HepG2 (cell line): ENCODE data around the gene CCDC82. TPM values are rescaled to one million over a fixed set of nuclear protein-coding genes. Genes with fewer than 3 reads are reported as not detected.

Experiments used
- DR1 ChIP-seq: sonication (generic); formaldehyde crosslinking; IDR thresholded peaks from 2 replicates; pipeline ENCODE4 v1.8.0; 2021; ENCODE audit warnings: mild to moderate bottlenecking, missing genetic modification reagents, inconsistent platforms
- ESRRA ChIP-seq: sonication (generic); formaldehyde crosslinking; IDR thresholded peaks from 2 replicates; pipeline ENCODE4 v1.5.1; 2020; ENCODE audit warnings: mild to moderate bottlenecking, low read depth, missing genetic modification reagents
- GLI4 ChIP-seq: sonication (generic); formaldehyde crosslinking; IDR thresholded peaks from 2 replicates; pipeline ENCODE4 v1.5.1; 2020; ENCODE audit warnings: missing genetic modification reagents, mild to moderate bottlenecking, moderate library complexity, borderline replicate concordance
- HIVEP1 ChIP-seq: sonication (generic); formaldehyde crosslinking; IDR thresholded peaks from 2 replicates; pipeline ENCODE4 v1.4.0; 2020; ENCODE audit warnings: mild to moderate bottlenecking, missing genetic modification reagents
- IKZF1 ChIP-seq: fragments of 450-650 bp; IDR thresholded peaks from 2 replicates; pipeline ENCODE4 v1.7.1; 2016
- KLF6 ChIP-seq: IDR thresholded peaks from 2 replicates; pipeline ENCODE4 v1.8.0; 2016; ENCODE audit warnings: missing biosample characterization, missing genetic modification reagents
- MED13 ChIP-seq: sonication (generic); formaldehyde crosslinking; IDR thresholded peaks from 2 replicates; pipeline ENCODE4 v1.5.0; 2020; ENCODE audit warnings: missing genetic modification reagents
- MYC ChIP-seq: sonication (generic); formaldehyde crosslinking; IDR thresholded peaks from 2 replicates; pipeline ENCODE4 v1.9.0; 2021; ENCODE audit warnings: missing genetic modification reagents, borderline replicate concordance
- MYNN ChIP-seq: sonication (generic); formaldehyde crosslinking; IDR thresholded peaks from 2 replicates; pipeline ENCODE4 v1.4.0; 2020; ENCODE audit warnings: mild to moderate bottlenecking, low read depth, missing genetic modification reagents
- NFRKB ChIP-seq: fragments of 450-650 bp; IDR thresholded peaks from 2 replicates; pipeline ENCODE4 v1.6.1; 2017
- NR2C2 ChIP-seq: sonication (generic); formaldehyde crosslinking; IDR thresholded peaks from 2 replicates; pipeline ENCODE4 v1.4.0; 2020; ENCODE audit warnings: missing genetic modification reagents, mild to moderate bottlenecking, moderate library complexity, borderline replicate concordance
- NRL ChIP-seq: sonication (generic); formaldehyde crosslinking; IDR thresholded peaks from 2 replicates; pipeline ENCODE4 v1.5.0; 2020; ENCODE audit warnings: missing genetic modification reagents, mild to moderate bottlenecking, moderate library complexity, borderline replicate concordance
- SALL2 ChIP-seq: sonication (generic); formaldehyde crosslinking; IDR thresholded peaks from 2 replicates; pipeline ENCODE4 v1.8.1; 2023; ENCODE audit warnings: mild to moderate bottlenecking, missing genetic modification reagents, inconsistent platforms
- SIX1 ChIP-seq: sonication (generic); formaldehyde crosslinking; IDR thresholded peaks from 2 replicates; pipeline ENCODE4 v1.4.0; 2020; ENCODE audit warnings: missing genetic modification reagents, borderline replicate concordance
- THYN1 ChIP-seq: sonication (generic); formaldehyde crosslinking; IDR thresholded peaks from 2 replicates; pipeline ENCODE4 v1.8.1; 2023; ENCODE audit warnings: low read depth, mild to moderate bottlenecking, moderate library complexity, missing genetic modification reagents, borderline replicate concordance
- XRCC5 ChIP-seq: fragments of 200-400 bp; formaldehyde crosslinking; optimal IDR thresholded peaks from 2 replicates; pipeline ENCODE3; 2017; ENCODE audit warnings: mild to moderate bottlenecking, low read length
- ZBTB21 ChIP-seq: sonication (generic); formaldehyde crosslinking; IDR thresholded peaks from 2 replicates; pipeline ENCODE4 v1.4.0; 2020; ENCODE audit warnings: missing genetic modification reagents
- ZFX ChIP-seq: sonication (generic); formaldehyde crosslinking; IDR thresholded peaks from 2 replicates; pipeline ENCODE4 v1.4.0; 2020; ENCODE audit warnings: mild to moderate bottlenecking, low read depth, missing genetic modification reagents, moderate library complexity
- ZNF230 ChIP-seq: sonication (generic); formaldehyde crosslinking; IDR thresholded peaks from 2 replicates; pipeline ENCODE4 v1.4.0; 2020; ENCODE audit warnings: mild to moderate bottlenecking, missing genetic modification reagents
- ZNF317 ChIP-seq: sonication (generic); formaldehyde crosslinking; IDR thresholded peaks from 2 replicates; pipeline ENCODE4 v1.5.0; 2020; ENCODE audit warnings: mild to moderate bottlenecking, missing genetic modification reagents
- ZNF468 ChIP-seq: sonication (generic); formaldehyde crosslinking; IDR thresholded peaks from 2 replicates; pipeline ENCODE4 v1.8.0; 2022; ENCODE audit warnings: mild to moderate bottlenecking, moderate library complexity, missing genetic modification reagents
- ZNF484 ChIP-seq: sonication (generic); formaldehyde crosslinking; IDR thresholded peaks from 2 replicates; pipeline ENCODE4 v1.5.1; 2020; ENCODE audit warnings: mild to moderate bottlenecking, low read depth, missing genetic modification reagents, borderline replicate concordance
- ZNF549 ChIP-seq: sonication (generic); formaldehyde crosslinking; IDR thresholded peaks from 2 replicates; pipeline ENCODE4 v1.5.0; 2020; ENCODE audit warnings: missing genetic modification reagents
- ZNF564 ChIP-seq: sonication (generic); formaldehyde crosslinking; IDR thresholded peaks from 2 replicates; pipeline ENCODE4 v1.8.1; 2023; ENCODE audit warnings: mild to moderate bottlenecking, missing genetic modification reagents
- ZNF567 ChIP-seq: sonication (generic); formaldehyde crosslinking; IDR thresholded peaks from 2 replicates; pipeline ENCODE4 v1.8.1; 2023; ENCODE audit warnings: mild to moderate bottlenecking, missing genetic modification reagents, borderline replicate concordance
- ZNF768 ChIP-seq: sonication (generic); formaldehyde crosslinking; IDR thresholded peaks from 2 replicates; pipeline ENCODE4 v1.4.0; 2020; ENCODE audit warnings: missing genetic modification reagents
- polyA plus RNA-seq, 8 experiments: library from polyadenylated mRNA; depleted of rRNA in 3 of 8; stranded (reverse) in 7 of 8; unstranded in 1 of 8; fragments of >200 nt; fragmentation: Illumina TruSeq in 4 of 8; extraction: Trizol in 4 of 8; gene quantifications; 2 replicates each; pipeline versions ENCODE4 v1.2.1 to v1.2.3, GENCODE V29; 2011 to 2016; ENCODE audit warnings: low read depth in 4 of 8, missing spikeins in 1 of 8, mixed read lengths in 1 of 8; ENCODE audit not compliant: insufficient read depth in 1 of 8
- total RNA-seq, 5 experiments: library from RNA; depleted of rRNA; stranded (reverse); fragments of >200 nt; fragmentation: Illumina TruSeq; extraction: Trizol; gene quantifications; 2 replicates each; pipeline ENCODE4 v1.2.3, GENCODE V29; 2016; ENCODE audit warnings: low read depth in 1 of 5
- TF ChIP-seq, protein P1 (sequence below): sonication (generic); formaldehyde crosslinking; conservative IDR thresholded peaks from 2 replicates; pipeline ENCODE4 v1.4.0; 2020; ENCODE audit warnings: missing genetic modification reagents
- TF ChIP-seq, protein P2 (sequence below): sonication (generic); formaldehyde crosslinking; conservative IDR thresholded peaks from 2 replicates; pipeline ENCODE4 v1.4.0; 2020; ENCODE audit warnings: missing genetic modification reagents
- TF ChIP-seq, protein P3 (sequence below): sonication (generic); formaldehyde crosslinking; IDR thresholded peaks from 2 replicates; pipeline ENCODE4 v1.4.0; 2020; ENCODE audit warnings: missing genetic modification reagents

The CCDC82 gene
- total and polyA plus RNA-seq, 2 of the 13 experiments (the other 11 are each of a cell fraction or from before 2014, with no cell fraction given): 19.7 to 25.7 TPM

DNA sequence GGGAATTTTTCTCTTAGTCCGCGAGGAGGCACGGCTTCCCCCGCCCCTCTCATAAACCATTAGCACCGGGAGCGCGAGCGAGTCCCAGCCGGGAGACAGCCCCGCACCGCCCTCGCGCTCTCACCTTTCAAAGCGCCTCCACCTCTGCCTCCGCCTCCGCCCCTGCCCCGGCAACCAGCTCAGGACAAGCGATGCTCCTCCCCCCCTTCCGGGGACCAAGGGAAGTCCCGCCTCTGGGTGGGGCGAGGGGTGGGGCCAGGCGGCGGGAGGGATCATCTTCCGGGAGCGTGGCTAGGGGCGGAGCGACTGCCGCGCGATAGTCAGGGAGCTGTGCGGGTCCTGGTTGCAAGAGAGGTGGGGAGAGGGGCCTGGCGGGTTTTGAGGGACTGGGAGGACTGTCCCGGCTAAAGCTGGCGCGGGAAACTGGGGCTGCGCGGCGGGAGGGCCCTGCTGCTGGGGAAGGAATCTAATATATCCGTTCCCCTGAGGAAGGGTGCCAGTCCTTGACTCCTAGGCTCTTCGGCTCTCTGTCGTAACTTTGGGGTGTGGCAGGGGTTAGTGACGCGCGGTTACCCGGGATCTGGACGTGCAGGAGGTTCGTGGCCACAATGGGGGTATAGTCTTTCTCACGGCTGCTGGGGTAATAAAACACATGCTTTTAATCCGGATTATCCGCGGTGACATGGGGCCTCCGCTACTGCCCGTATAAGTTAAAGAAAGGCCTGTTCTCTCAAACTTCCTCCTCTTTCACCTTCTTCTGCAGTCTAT, at the start of gene CCDC82, which contains the start of gene JRKL (continued):
- TF ChIP-seq, protein P1, sequence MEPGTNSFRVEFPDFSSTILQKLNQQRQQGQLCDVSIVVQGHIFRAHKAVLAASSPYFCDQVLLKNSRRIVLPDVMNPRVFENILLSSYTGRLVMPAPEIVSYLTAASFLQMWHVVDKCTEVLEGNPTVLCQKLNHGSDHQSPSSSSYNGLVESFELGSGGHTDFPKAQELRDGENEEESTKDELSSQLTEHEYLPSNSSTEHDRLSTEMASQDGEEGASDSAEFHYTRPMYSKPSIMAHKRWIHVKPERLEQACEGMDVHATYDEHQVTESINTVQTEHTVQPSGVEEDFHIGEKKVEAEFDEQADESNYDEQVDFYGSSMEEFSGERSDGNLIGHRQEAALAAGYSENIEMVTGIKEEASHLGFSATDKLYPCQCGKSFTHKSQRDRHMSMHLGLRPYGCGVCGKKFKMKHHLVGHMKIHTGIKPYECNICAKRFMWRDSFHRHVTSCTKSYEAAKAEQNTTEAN: no peak; the same call in 1 of the 2 replicates
- TF ChIP-seq ZNF317 (CRISPR knock-in tag) (peak; percentile 62; the same call in 1 of the 2 replicates), NRL (CRISPR knock-in tag) (peak; percentile 88), ESRRA (CRISPR knock-in tag) (0 out of 2 replicates have a peak, but pooled peaks have one; percentile 31), ZNF230 (CRISPR knock-in tag) (peak; percentile 83), MED13 (CRISPR knock-in tag) (0 out of 2 replicates have a peak, but pooled peaks have one; percentile 41), ZNF567 (CRISPR knock-in tag) (no peak), SIX1 (CRISPR knock-in tag) (no peak), MYNN (CRISPR knock-in tag) (no peak; the same call in 1 of the 2 replicates), ZNF564 (peak; percentile 73), NFRKB (no peak), ZNF768 (CRISPR knock-in tag) (peak; percentile 24; the same call in 1 of the 2 replicates), ZFX (CRISPR knock-in tag) (peak; percentile 72; the same call in 1 of the 2 replicates), MYC (peak; percentile 79; the same call in 1 of the 2 replicates), IKZF1 (no peak), ZNF484 (no peak; the same call in 1 of the 2 replicates), ZBTB21 (CRISPR knock-in tag) (0 out of 2 replicates have a peak, but pooled peaks have one; percentile 9), XRCC5 (peak; percentile 79), SALL2 (CRISPR knock-in tag) (peak; percentile 37), ZNF549 (CRISPR knock-in tag) (no peak), ZNF468 (CRISPR knock-in tag) (no peak), GLI4 (CRISPR knock-in tag) (peak; percentile 24; the same call in 1 of the 2 replicates), HIVEP1 (CRISPR knock-in tag) (peak; percentile 68; the same call in 1 of the 2 replicates), DR1 (CRISPR knock-in tag) (peak; percentile 74), KLF6 (CRISPR knock-in tag) (0 out of 2 replicates have a peak, but pooled peaks have one; percentile 50), THYN1 (CRISPR knock-in tag) (no peak), NR2C2 (CRISPR knock-in tag) (peak; percentile 84; the same call in 1 of the 2 replicates)
- TF ChIP-seq, protein P2, sequence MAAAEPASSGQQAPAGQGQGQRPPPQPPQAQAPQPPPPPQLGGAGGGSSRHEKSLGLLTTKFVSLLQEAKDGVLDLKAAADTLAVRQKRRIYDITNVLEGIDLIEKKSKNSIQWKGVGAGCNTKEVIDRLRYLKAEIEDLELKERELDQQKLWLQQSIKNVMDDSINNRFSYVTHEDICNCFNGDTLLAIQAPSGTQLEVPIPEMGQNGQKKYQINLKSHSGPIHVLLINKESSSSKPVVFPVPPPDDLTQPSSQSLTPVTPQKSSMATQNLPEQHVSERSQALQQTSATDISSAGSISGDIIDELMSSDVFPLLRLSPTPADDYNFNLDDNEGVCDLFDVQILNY (CRISPR knock-in tag): no peak
- TF ChIP-seq, protein P3, sequence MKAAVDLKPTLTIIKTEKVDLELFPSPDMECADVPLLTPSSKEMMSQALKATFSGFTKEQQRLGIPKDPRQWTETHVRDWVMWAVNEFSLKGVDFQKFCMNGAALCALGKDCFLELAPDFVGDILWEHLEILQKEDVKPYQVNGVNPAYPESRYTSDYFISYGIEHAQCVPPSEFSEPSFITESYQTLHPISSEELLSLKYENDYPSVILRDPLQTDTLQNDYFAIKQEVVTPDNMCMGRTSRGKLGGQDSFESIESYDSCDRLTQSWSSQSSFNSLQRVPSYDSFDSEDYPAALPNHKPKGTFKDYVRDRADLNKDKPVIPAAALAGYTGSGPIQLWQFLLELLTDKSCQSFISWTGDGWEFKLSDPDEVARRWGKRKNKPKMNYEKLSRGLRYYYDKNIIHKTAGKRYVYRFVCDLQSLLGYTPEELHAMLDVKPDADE (CRISPR knock-in tag): no peak
